ENCODE data around the gene MOBP.

- TF ChIP-seq CTCF (conservative IDR thresholded peaks at IDR 0.05; ENCODE audit: low read length): no peak
- no peak for TF ChIP-seq EZH2phosphoT487 (IDR thresholded peaks at IDR 0.05; ENCODE audit: borderline replicate concordance)
These were observed 72.9 kb downstream of the MOBP start for GRCh38 chr3:39540162-39540921.

All from Loucy (cell line).